HG02852 (cell line): ENCODE data around the gene ADAMTS7.
"Not testable (repeated sequence)": the region's sequence is repeated elsewhere in the genome, so short reads cannot be mapped to it uniquely, and the experiment has no call there.

Experiments
- ATAC-seq: cut with Tn5 transposase; IDR thresholded peaks from one replicate; pipeline ENCODE4 v1.9.1; 2021; ENCODE audit warnings: mild to moderate bottlenecking, moderate library complexity; ENCODE audit not compliant: unreplicated experiment

Gene ADAMTS7

GRCh38 chr15:78811124-78811824, at the start of gene ADAMTS7:
Gene ADAMTS7, minus strand, starts transcription at chr15:78811464. Its CDS starts 244 bp downstream, at chr15:78811220.
- no peak for ATAC-seq

GRCh38 chr15:78859971-78860719, 48.9 kb upstream of the ADAMTS7 start:
- peak; percentile 84 for ATAC-seq

GRCh38 chr15:78855746-78856145, 44.5 kb upstream of the ADAMTS7 start:
- no peak for ATAC-seq

GRCh38 chr15:78854833-78855372, 43.6 kb upstream of the ADAMTS7 start:
- no peak for ATAC-seq

- no peak for ATAC-seq
Measured at GRCh38 chr15:78853500-78853899, 42.2 kb upstream of the ADAMTS7 start.

- no peak for ATAC-seq
Measured at GRCh38 chr15:78850941-78851755, 39.9 kb upstream of the ADAMTS7 start.

GRCh38 chr15:78850352-78850751, 39.1 kb upstream of the ADAMTS7 start:
- ATAC-seq = no peak

GRCh38 chr15:78847387-78847906, 36.2 kb upstream of the ADAMTS7 start:
- ATAC-seq = not testable (repeated sequence)

GRCh38 chr15:78846906-78847305, 35.6 kb upstream of the ADAMTS7 start:
- not testable (repeated sequence) for ATAC-seq

- ATAC-seq = no peak
Measured at GRCh38 chr15:78842519-78842918, 31.3 kb upstream of the ADAMTS7 start.

GRCh38 chr15:78841891-78842290, 30.6 kb upstream of the ADAMTS7 start:
- ATAC-seq = no peak

- no peak for ATAC-seq
Measured at GRCh38 chr15:78841376-78841706, 30.1 kb upstream of the ADAMTS7 start.

GRCh38 chr15:78840661-78841375, 29.6 kb upstream of the ADAMTS7 start:
- ATAC-seq = no peak

- ATAC-seq = not testable (repeated sequence)
Measured at GRCh38 chr15:78839151-78839550, 27.9 kb upstream of the ADAMTS7 start.

GRCh38 chr15:78838489-78838888, 27.2 kb upstream of the ADAMTS7 start:
- no peak for ATAC-seq

- no peak for ATAC-seq
Measured at GRCh38 chr15:78837543-78837942, 26.3 kb upstream of the ADAMTS7 start.

GRCh38 chr15:78837131-78837530, 25.9 kb upstream of the ADAMTS7 start:
- ATAC-seq = no peak

GRCh38 chr15:78836333-78836732, 25.1 kb upstream of the ADAMTS7 start:
- no peak for ATAC-seq

GRCh38 chr15:78831229-78832207, 20.3 kb upstream of the ADAMTS7 start:
- ATAC-seq = no peak
